PFSK-1 (cell line): ENCODE results near the gene SLC41A3.

ENCODE experiments used
- FOXP2 ChIP-seq: optimal IDR thresholded peaks from 2 replicates; pipeline ENCODE3; 2011; ENCODE audit warnings: borderline replicate concordance, control low read depth, inconsistent platforms; ENCODE audit not compliant: insufficient read depth; ENCODE audit errors: extremely low read length, extremely low read depth
- POLR2AphosphoS5 ChIP-seq: IDR thresholded peaks from 2 replicates; pipeline ENCODE4 v1.6.1; 2012; ENCODE audit warnings: low read depth, mild to moderate bottlenecking, control low read depth, low read length, moderate library complexity
- SIN3A ChIP-seq: IDR thresholded peaks from 2 replicates; pipeline ENCODE4 v1.6.1; 2012; ENCODE audit warnings: mild to moderate bottlenecking, low read length, moderate library complexity, borderline replicate concordance; ENCODE audit not compliant: insufficient read depth
- TAF1 ChIP-seq: IDR thresholded peaks from 2 replicates; pipeline ENCODE4 v1.6.1; 2012; ENCODE audit warnings: low read length, control low read depth, borderline replicate concordance; ENCODE audit not compliant: insufficient read depth
- TF ChIP-seq, protein P1 (sequence below), 2 experiments: IDR thresholded peaks; 2 replicates each; pipeline versions ENCODE4 v1.6.1 to v1.8.0; 2011 to 2012; ENCODE audit warnings: low read depth in 2 of 2, low read length in 2 of 2, control low read depth in 1 of 2, inconsistent platforms in 1 of 2, mild to moderate bottlenecking in 1 of 2, moderate library complexity in 1 of 2; ENCODE audit not compliant: insufficient read depth in 1 of 2

Gene SLC41A3

DNA sequence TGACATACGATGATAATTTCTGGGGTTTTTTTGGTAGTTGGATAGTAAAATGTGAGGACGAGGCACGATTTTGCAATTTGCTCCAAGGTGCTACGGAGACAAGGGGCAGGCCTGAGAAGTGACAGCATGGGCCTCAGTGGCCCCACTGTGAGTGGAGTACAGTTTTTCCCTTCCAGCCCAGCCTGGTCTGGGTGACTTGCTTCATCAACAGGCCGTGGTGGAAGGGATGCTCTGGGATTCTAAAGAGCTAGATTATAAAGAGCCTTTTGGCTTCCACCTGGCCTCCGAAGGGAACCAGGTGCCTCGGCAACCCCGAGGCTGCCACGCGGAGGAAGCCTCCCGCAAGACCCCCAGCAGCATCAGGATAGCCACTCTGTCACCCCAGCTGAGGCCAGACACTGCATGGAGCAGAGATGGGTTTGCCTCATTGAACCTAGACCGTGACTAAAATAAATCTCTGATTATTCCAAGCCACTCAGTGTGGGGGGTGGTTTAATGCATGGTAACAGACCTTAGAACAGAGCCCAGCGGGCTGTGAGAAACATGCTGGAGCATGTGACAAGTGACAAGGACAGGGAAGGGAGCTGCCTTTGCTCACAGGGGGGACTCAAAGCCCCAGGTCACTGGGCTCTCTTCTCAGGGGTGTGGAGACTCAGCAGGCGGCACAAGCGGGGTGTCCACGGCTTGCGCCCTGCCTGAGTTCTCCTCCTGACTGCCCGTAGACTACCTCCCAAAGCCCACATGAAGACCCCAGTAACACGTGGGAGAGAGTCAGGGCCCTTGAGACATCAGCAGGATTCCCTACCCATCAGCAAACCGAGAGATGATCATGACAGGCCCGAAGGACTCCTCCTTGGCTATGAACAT, 22.6 kb upstream of the SLC41A3 start:
- TF ChIP-seq FOXP2 (no peak), POLR2AphosphoS5 (no peak)
- TF ChIP-seq, protein P1, sequence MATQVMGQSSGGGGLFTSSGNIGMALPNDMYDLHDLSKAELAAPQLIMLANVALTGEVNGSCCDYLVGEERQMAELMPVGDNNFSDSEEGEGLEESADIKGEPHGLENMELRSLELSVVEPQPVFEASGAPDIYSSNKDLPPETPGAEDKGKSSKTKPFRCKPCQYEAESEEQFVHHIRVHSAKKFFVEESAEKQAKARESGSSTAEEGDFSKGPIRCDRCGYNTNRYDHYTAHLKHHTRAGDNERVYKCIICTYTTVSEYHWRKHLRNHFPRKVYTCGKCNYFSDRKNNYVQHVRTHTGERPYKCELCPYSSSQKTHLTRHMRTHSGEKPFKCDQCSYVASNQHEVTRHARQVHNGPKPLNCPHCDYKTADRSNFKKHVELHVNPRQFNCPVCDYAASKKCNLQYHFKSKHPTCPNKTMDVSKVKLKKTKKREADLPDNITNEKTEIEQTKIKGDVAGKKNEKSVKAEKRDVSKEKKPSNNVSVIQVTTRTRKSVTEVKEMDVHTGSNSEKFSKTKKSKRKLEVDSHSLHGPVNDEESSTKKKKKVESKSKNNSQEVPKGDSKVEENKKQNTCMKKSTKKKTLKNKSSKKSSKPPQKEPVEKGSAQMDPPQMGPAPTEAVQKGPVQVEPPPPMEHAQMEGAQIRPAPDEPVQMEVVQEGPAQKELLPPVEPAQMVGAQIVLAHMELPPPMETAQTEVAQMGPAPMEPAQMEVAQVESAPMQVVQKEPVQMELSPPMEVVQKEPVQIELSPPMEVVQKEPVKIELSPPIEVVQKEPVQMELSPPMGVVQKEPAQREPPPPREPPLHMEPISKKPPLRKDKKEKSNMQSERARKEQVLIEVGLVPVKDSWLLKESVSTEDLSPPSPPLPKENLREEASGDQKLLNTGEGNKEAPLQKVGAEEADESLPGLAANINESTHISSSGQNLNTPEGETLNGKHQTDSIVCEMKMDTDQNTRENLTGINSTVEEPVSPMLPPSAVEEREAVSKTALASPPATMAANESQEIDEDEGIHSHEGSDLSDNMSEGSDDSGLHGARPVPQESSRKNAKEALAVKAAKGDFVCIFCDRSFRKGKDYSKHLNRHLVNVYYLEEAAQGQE (IDR thresholded peaks at IDR 0.05; ENCODE audit: insufficient read depth in 1 of 2, low read depth in 2 of 2, low read length in 2 of 2) = no peak

DNA sequence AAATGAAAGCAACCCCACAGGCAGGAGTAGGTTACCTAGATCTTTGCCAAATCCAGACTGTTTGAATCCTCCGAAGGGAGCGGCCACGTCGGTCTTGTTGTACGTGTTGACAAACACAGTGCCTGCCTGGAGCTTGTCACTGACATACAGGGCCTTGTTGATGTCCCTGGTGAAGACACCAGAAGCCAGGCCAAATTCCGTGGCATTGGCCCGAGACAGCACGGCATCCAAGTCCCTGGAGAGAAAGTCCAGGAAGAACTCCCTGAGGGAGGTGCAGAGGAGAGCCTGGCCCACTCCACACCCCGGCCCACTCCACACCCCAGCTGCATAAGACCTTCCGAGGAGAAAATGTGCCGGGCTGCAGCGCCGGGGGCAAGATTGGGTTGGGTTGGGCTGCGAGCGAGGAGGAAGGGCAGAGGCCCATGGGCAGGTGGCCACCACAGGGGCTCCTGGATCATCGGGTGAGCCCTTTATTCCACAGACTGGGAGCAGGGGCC, 21.8 kb upstream of the SLC41A3 start:
- TF ChIP-seq POLR2AphosphoS5 = no peak
- no peak for TF ChIP-seq SIN3A
- TF ChIP-seq, protein P1 (IDR thresholded peaks at IDR 0.05; ENCODE audit: insufficient read depth in 1 of 2, low read depth in 2 of 2, low read length in 2 of 2) = no peak
- no peak for TF ChIP-seq FOXP2
- no peak for TF ChIP-seq TAF1

DNA sequence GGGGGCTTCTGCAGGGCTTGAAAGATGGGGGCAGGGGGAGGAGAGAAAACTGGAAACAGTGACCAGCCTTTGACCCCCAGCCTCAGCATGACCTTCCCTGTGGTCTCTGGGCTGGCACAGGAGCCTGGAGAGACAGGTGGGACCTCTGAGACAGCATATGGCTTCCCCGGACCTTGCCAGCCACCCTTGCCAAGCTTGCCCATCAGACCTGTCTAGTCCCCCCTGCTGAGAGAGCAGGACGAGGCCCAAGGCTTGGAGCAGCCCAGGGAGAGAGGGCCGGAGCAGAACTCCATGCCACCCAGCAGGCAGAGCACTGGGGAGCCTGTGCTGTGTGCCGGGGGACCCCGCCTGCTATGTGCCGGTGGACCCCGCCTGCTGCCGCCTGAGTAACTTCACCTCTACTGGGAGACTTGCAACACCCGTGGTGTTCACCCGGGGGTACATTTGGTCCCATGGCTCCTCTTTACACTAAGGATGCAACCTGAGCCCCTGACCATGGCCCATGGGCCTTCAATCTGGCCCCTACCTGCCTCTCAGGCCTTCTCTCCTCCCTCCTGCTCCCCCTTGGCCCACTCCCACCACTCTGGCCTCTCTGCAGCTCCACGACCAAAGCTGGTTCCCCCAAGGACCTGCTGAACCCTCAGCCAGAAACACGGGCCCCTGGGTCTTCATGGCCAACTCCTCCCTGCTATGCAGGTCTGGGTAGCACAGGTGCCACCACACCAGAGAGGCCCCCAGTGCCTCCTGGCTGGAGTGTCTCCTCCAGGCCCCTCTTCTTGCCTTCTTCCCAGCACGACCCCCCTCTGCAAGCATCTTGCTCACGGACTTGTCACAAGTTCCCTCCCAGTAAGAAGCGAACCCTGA, 21.1 kb upstream of the SLC41A3 start:
- no peak for TF ChIP-seq FOXP2
- no peak for TF ChIP-seq SIN3A
- no peak for TF ChIP-seq POLR2AphosphoS5
- no peak for TF ChIP-seq TAF1
- TF ChIP-seq, protein P1 (IDR thresholded peaks at IDR 0.05; ENCODE audit: insufficient read depth in 1 of 2, low read depth in 2 of 2, low read length in 2 of 2) = no peak

DNA sequence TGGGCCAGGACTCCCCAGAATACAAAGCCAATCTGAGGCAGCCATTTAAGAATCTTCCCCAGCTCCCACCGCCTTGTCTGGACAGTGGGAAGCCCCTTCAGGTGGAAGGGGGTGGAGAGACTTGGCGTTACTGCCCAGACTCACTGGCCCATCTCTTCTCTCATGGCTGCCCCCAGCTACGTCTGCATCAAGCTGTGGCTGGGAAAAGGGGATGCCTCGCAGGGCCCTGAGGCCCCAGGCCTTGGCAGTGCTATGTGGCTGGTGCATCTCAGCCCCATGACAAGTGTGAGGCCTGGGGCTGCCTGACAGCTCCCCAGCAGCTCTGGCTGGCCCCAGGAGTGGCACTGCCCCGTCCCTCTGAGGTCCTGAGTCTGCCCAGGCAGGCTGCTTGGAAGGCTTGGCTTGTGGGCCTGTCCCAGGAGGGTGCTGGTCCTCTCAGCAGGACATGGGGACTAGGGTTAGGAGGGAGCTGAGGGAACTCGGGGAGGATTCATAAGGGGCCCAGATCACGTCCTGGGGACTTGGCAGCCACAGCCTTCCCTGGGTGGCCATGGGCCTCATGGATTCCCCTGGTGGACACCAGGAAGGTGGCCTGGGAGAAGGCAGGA, 20.2 kb upstream of the SLC41A3 start:
- TF ChIP-seq, protein P1 (IDR thresholded peaks at IDR 0.05; ENCODE audit: insufficient read depth in 1 of 2, low read depth in 2 of 2, low read length in 2 of 2) = no peak
- no peak for TF ChIP-seq POLR2AphosphoS5
- TF ChIP-seq SIN3A = no peak
- TF ChIP-seq TAF1 = no peak
- TF ChIP-seq FOXP2 = no peak
